HCT116 (cell line): ENCODE data around the gene BRI3BP. TPM values are rescaled to one million over a fixed set of nuclear protein-coding genes. Genes with fewer than 3 reads are reported as not detected.

Experiments used
- ATAC-seq: fragments of 200-7000 bp; cut with Tn5 transposase; 2 replicates; pipeline ENCODE4 v1.9.1; 2020; ENCODE audit warnings: mild to moderate bottlenecking, moderate library complexity
- BruUV-seq: library from RNA; stranded (reverse); fragments of 400-500 nt; replicated peaks from 2 replicates; lab custom pipeline; 2021; lab: Mats Ljungman, UMichigan
- CTCF ChIA-PET: fragments of 300-600 bp; sonication (Branson Sonifier 250); formaldehyde crosslinking; loops from one replicate; lab custom pipeline; 2021; ENCODE audit warnings: antibody characterized with exemption; lab: Charles Lee
- POLR2A ChIA-PET: fragments of 300-600, 350-600 bp; sonication (Branson Sonifier 250); formaldehyde crosslinking; loops from one replicate; lab custom pipeline; 2021; ENCODE audit warnings: antibody characterized with exemption; lab: Charles Lee
- RAD21 ChIA-PET, 2 experiments: fragments of 300-600 bp; sonication (Branson Sonifier 250); formaldehyde crosslinking; loops; one replicate each; lab custom pipeline; 2023; ENCODE audit warnings: low total read pairs in 2 of 2; ENCODE audit not compliant: uncharacterized antibody in 2 of 2, unreplicated experiment in 2 of 2, low non-redundant PET in 1 of 2; lab: Charles Lee
- DNase-seq: peaks from one replicate; pipeline ENCODE4 v3.0.0-alpha.2; 2010; ENCODE audit warnings: low read depth, low spot score
- H2AFZ ChIP-seq: fragments of 200-600 bp; shearing (Covaris generic), sonication (generic); 2 replicates; pipeline ENCODE4 v1.6.1; 2017; ENCODE audit warnings: low read depth, mixed run types, mixed read lengths, antibody characterized with exemption, low read length; ENCODE audit not compliant: poor library complexity, severe bottlenecking
- H3K27ac ChIP-seq: 2 replicates; pipeline ENCODE4 v1.5.1; 2012; ENCODE audit warnings: low read depth, low read length
- H3K27me3 ChIP-seq: fragments of 200-600 bp; sonication (generic); 2 replicates; pipeline ENCODE4 v1.6.1; 2016; ENCODE audit warnings: mixed run types, low read length, mixed read lengths; ENCODE audit not compliant: insufficient read depth
- H3K36me3 ChIP-seq, 2 experiments: fragments of 200-500 bp in 1 of 2; fragments of 200-600 bp in 1 of 2; sonication (Bioruptor generic) in 1 of 2; sonication (generic) in 1 of 2; 2 replicates each; pipeline versions ENCODE4 v1.5.1 to v1.6.1; 2014 to 2016; ENCODE audit warnings: low read length in 2 of 2, inconsistent platforms in 1 of 2, mixed read lengths in 1 of 2, mixed run types in 1 of 2; ENCODE audit not compliant: insufficient read depth in 2 of 2, control insufficient read depth in 1 of 2
- H3K4me1 ChIP-seq, 2 experiments: fragments of 200-600 bp in 1 of 2; sonication (generic) in 1 of 2; 2 replicates each; pipeline versions ENCODE4 v1.5.1 to v1.6.1; 2012 to 2017; ENCODE audit warnings: low read length in 2 of 2, inconsistent platforms in 1 of 2, mild to moderate bottlenecking in 1 of 2, mixed read lengths in 1 of 2, mixed run types in 1 of 2, moderate library complexity in 1 of 2; ENCODE audit not compliant: insufficient read depth in 2 of 2, control insufficient read depth in 1 of 2
- H3K4me2 ChIP-seq: fragments of 200-600 bp; sonication (generic); 2 replicates; pipeline ENCODE4 v1.6.1; 2017; ENCODE audit warnings: mixed run types, low read length, mixed read lengths
- H3K4me3 ChIP-seq, 2 experiments: fragments of 200-600 bp in 1 of 2; sonication (generic) in 1 of 2; replicated peaks in 1 of 2; 2 replicates each; pipeline ENCODE4 v1.5.1; 2011 to 2016; ENCODE audit warnings: low read length in 2 of 2, control low read depth in 1 of 2, low read depth in 1 of 2, mild to moderate bottlenecking in 1 of 2, mixed read lengths in 1 of 2, mixed run types in 1 of 2
- H3K79me2 ChIP-seq: fragments of 200-600 bp; sonication (generic); 2 replicates; pipeline ENCODE4 v1.6.1; 2017; ENCODE audit warnings: mild to moderate bottlenecking, mixed run types, low read length, moderate library complexity, mixed read lengths; ENCODE audit not compliant: insufficient read depth
- H3K9ac ChIP-seq: fragments of 200-600 bp; sonication (generic); 2 replicates; pipeline ENCODE4 v1.6.1; 2016; ENCODE audit warnings: low read length, mixed read lengths
- H3K9me2 ChIP-seq: fragments of 200-600 bp; sonication (generic), shearing (Covaris generic); 2 replicates; pipeline ENCODE4 v1.6.1; 2017; ENCODE audit warnings: mixed run types, mild to moderate bottlenecking, moderate library complexity; ENCODE audit not compliant: insufficient read depth
- H3K9me3 ChIP-seq, 2 experiments: fragments of 200-500 bp in 1 of 2; fragments of 200-600 bp in 1 of 2; sonication (Bioruptor generic) in 1 of 2; sonication (generic) in 1 of 2; 2 replicates each; pipeline ENCODE4 v1.6.1; 2014 to 2017; ENCODE audit warnings: low read length in 2 of 2, mixed read lengths in 2 of 2, inconsistent platforms in 1 of 2, low read depth in 1 of 2, mild to moderate bottlenecking in 1 of 2, mixed run types in 1 of 2, moderate library complexity in 1 of 2; ENCODE audit not compliant: control insufficient read depth in 1 of 2, insufficient read depth in 1 of 2
- H4K20me1 ChIP-seq: fragments of 200-600 bp; sonication (generic), shearing (Covaris generic); 2 replicates; pipeline ENCODE4 v1.6.1; 2017; ENCODE audit warnings: mixed run types, mild to moderate bottlenecking, moderate library complexity; ENCODE audit not compliant: insufficient read depth
- ATF3 ChIP-seq: IDR thresholded peaks from 2 replicates; pipeline ENCODE4 v1.6.1; 2012
- CBX3 ChIP-seq: IDR thresholded peaks from 2 replicates; pipeline ENCODE4 v1.6.1; 2012; ENCODE audit warnings: low read depth
- EGR1 ChIP-seq: IDR thresholded peaks from 2 replicates; pipeline ENCODE4 v1.6.1; 2012; ENCODE audit warnings: low read depth
- EZH2 ChIP-seq: fragments of 200-600 bp; sonication (generic); IDR thresholded peaks from 2 replicates; pipeline ENCODE4 v1.6.1; 2017; ENCODE audit warnings: antibody characterized with exemption, mixed run types
- EZH2phosphoT487 ChIP-seq: fragments of 200-600 bp; IDR thresholded peaks from 2 replicates; pipeline ENCODE4 v1.6.1; 2018; ENCODE audit warnings: antibody characterized with exemption, borderline replicate concordance
- JUND ChIP-seq: IDR thresholded peaks from 2 replicates; pipeline ENCODE4 v1.6.1; 2012
- POLR2AphosphoS5 ChIP-seq: IDR thresholded peaks from 2 replicates; pipeline ENCODE4 v1.6.1; 2011; ENCODE audit warnings: mild to moderate bottlenecking, low read depth, low read length, moderate library complexity
- SIN3A ChIP-seq: IDR thresholded peaks from 2 replicates; pipeline ENCODE4 v1.6.1; 2012; ENCODE audit warnings: low read depth
- SP1 ChIP-seq: IDR thresholded peaks from 2 replicates; pipeline ENCODE4 v1.6.1; 2012; ENCODE audit warnings: low read depth
- SRF ChIP-seq: IDR thresholded peaks from 2 replicates; pipeline ENCODE4 v1.6.1; 2012; ENCODE audit warnings: low read depth
- YY1 ChIP-seq: IDR thresholded peaks from 2 replicates; pipeline ENCODE4 v1.6.1; 2011; ENCODE audit warnings: low read length, low read depth, moderate library complexity, mild to moderate bottlenecking; ENCODE audit not compliant: insufficient replicate concordance; ENCODE audit errors: extremely low read depth
- ZFX ChIP-seq: fragments of 450-650 bp; IDR thresholded peaks from 2 replicates; pipeline ENCODE4 v1.6.1; 2017
- ZNF274 ChIP-seq: fragments of 200-500 bp; sonication (Bioruptor generic); IDR thresholded peaks from 2 replicates; pipeline ENCODE4 v1.6.1; 2014; ENCODE audit warnings: mild to moderate bottlenecking, low read depth, low read length, inconsistent platforms
- intact Hi-C: fragments of 100-400 bp; cut with micrococcal nuclease; formaldehyde crosslinking; loops from 2 replicates; pipeline ENCODE4 v1.10.0; 2022
- total RNA-seq: library from RNA; stranded (reverse); gene quantifications from one replicate; pipeline ENCODE4 v1.2.1, GENCODE V29; 2021; ENCODE audit not compliant: unreplicated experiment
- TF ChIP-seq, protein P1 (sequence below): IDR thresholded peaks from 2 replicates; pipeline ENCODE4 v1.6.1; 2012; ENCODE audit warnings: low read depth
- TF ChIP-seq, protein P2 (sequence below), 3 experiments: fragments of 200-600 bp in 1 of 3; sonication (generic) in 1 of 3; IDR thresholded peaks in 2 of 3; conservative IDR thresholded peaks in 1 of 3; 2 replicates each; pipeline ENCODE4 v1.5.1; 2012 to 2017; ENCODE audit warnings: low read depth in 2 of 3, low read length in 2 of 3, antibody characterized with exemption in 1 of 3, borderline replicate concordance in 1 of 3, control low read depth in 1 of 3, mild to moderate bottlenecking in 1 of 3, mixed read lengths in 1 of 3, mixed run types in 1 of 3, moderate library complexity in 1 of 3; ENCODE audit not compliant: insufficient read depth in 1 of 3

BRI3BP gene
- total RNA-seq, 1 experiment from 2014 or later, result 40.1 TPM

DNA sequence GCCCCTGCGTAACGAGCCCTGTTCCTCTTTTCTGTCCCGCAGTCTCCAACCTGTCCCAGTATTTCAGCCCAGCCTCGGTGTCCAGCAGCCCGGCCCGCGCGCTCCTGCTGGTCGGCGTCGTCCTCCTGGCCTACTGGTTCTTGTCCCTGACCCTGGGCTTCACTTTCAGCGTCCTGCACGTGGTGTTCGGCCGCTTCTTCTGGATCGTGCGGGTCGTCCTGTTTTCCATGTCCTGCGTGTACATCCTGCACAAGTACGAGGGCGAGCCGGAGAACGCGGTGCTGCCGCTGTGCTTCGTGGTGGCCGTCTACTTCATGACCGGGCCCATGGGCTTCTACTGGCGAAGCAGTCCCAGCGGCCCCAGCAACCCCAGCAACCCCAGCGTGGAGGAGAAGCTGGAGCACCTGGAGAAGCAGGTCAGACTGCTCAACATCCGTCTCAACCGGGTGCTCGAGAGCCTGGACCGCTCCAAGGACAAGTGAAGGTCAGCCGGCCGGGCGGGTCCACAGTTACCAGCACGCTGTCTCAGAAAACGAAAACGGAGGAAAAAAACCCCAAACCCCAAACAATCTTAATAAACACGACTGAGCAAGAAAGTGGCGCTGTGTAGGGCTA lies 31.6 kb downstream of the BRI3BP start:
- ChIA-PET POLR2A (no interaction called here), RAD21 (no interaction called here)

More for the DNA sequence above, 31.6 kb downstream of the BRI3BP start:
- H3K4me3 ChIP-seq, result no peak overlapping the region
- BruUV-seq, result no TSS peak
- H3K27me3 ChIP-seq, result no peaks in the 10 kb centered on the region
- H3K4me2 ChIP-seq, result no peak overlapping the region
- H3K9ac ChIP-seq, result no peak overlapping the region
- CTCF ChIA-PET, result no interaction called here
- no peaks in the 10 kb centered on the region for H4K20me1 ChIP-seq
- DNase-seq (no peak), ATAC-seq (no peak)
- no peak overlapping the region for H2AFZ ChIP-seq
- 0 out of 2 replicates have a peak, but pooled peaks cover 4% of the 10 kb centered on the region for H3K79me2 ChIP-seq
- H3K9me2 ChIP-seq, result no peaks in the 10 kb centered on the region
- TF ChIP-seq YY1 (no peak), SRF (no peak), POLR2AphosphoS5 (no peak), EZH2phosphoT487 (no peak), SP1 (no peak), SIN3A (no peak), EGR1 (no peak), ZFX (no peak), CBX3 (no peak), EZH2 (no peak), ZNF274 (no peak), ATF3 (no peak), JUND (no peak)
- TF ChIP-seq, protein P1, sequence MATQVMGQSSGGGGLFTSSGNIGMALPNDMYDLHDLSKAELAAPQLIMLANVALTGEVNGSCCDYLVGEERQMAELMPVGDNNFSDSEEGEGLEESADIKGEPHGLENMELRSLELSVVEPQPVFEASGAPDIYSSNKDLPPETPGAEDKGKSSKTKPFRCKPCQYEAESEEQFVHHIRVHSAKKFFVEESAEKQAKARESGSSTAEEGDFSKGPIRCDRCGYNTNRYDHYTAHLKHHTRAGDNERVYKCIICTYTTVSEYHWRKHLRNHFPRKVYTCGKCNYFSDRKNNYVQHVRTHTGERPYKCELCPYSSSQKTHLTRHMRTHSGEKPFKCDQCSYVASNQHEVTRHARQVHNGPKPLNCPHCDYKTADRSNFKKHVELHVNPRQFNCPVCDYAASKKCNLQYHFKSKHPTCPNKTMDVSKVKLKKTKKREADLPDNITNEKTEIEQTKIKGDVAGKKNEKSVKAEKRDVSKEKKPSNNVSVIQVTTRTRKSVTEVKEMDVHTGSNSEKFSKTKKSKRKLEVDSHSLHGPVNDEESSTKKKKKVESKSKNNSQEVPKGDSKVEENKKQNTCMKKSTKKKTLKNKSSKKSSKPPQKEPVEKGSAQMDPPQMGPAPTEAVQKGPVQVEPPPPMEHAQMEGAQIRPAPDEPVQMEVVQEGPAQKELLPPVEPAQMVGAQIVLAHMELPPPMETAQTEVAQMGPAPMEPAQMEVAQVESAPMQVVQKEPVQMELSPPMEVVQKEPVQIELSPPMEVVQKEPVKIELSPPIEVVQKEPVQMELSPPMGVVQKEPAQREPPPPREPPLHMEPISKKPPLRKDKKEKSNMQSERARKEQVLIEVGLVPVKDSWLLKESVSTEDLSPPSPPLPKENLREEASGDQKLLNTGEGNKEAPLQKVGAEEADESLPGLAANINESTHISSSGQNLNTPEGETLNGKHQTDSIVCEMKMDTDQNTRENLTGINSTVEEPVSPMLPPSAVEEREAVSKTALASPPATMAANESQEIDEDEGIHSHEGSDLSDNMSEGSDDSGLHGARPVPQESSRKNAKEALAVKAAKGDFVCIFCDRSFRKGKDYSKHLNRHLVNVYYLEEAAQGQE, result no peak
- TF ChIP-seq, protein P2, sequence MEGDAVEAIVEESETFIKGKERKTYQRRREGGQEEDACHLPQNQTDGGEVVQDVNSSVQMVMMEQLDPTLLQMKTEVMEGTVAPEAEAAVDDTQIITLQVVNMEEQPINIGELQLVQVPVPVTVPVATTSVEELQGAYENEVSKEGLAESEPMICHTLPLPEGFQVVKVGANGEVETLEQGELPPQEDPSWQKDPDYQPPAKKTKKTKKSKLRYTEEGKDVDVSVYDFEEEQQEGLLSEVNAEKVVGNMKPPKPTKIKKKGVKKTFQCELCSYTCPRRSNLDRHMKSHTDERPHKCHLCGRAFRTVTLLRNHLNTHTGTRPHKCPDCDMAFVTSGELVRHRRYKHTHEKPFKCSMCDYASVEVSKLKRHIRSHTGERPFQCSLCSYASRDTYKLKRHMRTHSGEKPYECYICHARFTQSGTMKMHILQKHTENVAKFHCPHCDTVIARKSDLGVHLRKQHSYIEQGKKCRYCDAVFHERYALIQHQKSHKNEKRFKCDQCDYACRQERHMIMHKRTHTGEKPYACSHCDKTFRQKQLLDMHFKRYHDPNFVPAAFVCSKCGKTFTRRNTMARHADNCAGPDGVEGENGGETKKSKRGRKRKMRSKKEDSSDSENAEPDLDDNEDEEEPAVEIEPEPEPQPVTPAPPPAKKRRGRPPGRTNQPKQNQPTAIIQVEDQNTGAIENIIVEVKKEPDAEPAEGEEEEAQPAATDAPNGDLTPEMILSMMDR (IDR thresholded peaks at IDR 0.05 in 2 of 3, conservative IDR thresholded peaks at IDR 0.05 in 1 of 3; ENCODE audit: borderline replicate concordance in 1 of 3, insufficient read depth in 1 of 3, low read depth in 2 of 3, low read length in 2 of 3), result no peak
- no peaks in the 10 kb centered on the region for H3K9me3 ChIP-seq
- intact Hi-C loops, result no loop called here
- no peaks in the 10 kb centered on the region for H3K4me1 ChIP-seq
- H3K27ac ChIP-seq, result no peak overlapping the region
- H3K36me3 ChIP-seq, result peaks cover 0 to 8% of the 10 kb centered on the region in 2 experiments; a peak in 1 of 4 replicates
